Measurements from ENCODE around the gene TFPI.

- TF ChIP-seq POLR2AphosphoS5 (IDR thresholded peaks at IDR 0.05; ENCODE audit: insufficient read depth, low read depth, low read length) (no peak), CTCF (IDR thresholded peaks at IDR 0.05; ENCODE audit: extremely low read depth in 1 of 2, insufficient read depth in 1 of 2, low read depth in 1 of 2, low read length in 2 of 2) (peak; percentile 10 to 12)
These were observed 101.1 kb downstream of the TFPI start for GRCh38 chr2:187453078-187453641.
